Omental fat pad (tissue), 4 donors: ENCODE data around the gene MICAL2. TPM values are rescaled to one million over a fixed set of nuclear protein-coding genes. Genes with fewer than 3 reads are reported as not detected.

Experiments used
- ATAC-seq: fragments of 150-250 bp; one replicate; pipeline ENCODE4 v1.9.1; 2016; ENCODE audit warnings: mild to moderate bottlenecking, moderate library complexity; ENCODE audit not compliant: low FRiP score
- DNase-seq: peaks from one replicate; pipeline ENCODE4 v3.0.0-alpha.2; 2019; ENCODE audit warnings: low spot score
- CTCF ChIP-seq, 3 donors: fragments of 450-650 bp; IDR thresholded peaks; one replicate each; pipeline ENCODE4 v1.5.1; 2016 to 2017; ENCODE audit warnings: antibody characterized with exemption in 3 of 3, mild to moderate bottlenecking in 3 of 3, moderate library complexity in 2 of 3
- total RNA-seq, 4 donors: library from RNA; depleted of rRNA; stranded (reverse); fragments of >200 nt; gene quantifications; one replicate each; pipeline ENCODE4 v1.1.0, GENCODE V29; 2016

The MICAL2 gene
- total RNA-seq, 4 donors from 2014 or later = 34.3 to 143 (median 57.0) TPM

GRCh38 chr11:12111549-12112520 lies 1.4 kb downstream of the MICAL2 start:
- no peak for TF ChIP-seq CTCF (IDR thresholded peaks at IDR 0.05)
- ATAC-seq (no peak), DNase-seq (no peak)

GRCh38 chr11:12112750-12113149 lies 2.4 kb downstream of the MICAL2 start:
- ATAC-seq (no peak), DNase-seq (no peak)
- TF ChIP-seq CTCF (IDR thresholded peaks at IDR 0.05) = no peak

- no peak for ATAC-seq
- TF ChIP-seq CTCF (IDR thresholded peaks at IDR 0.05) = no peak
- no peak for DNase-seq
Measured at GRCh38 chr11:12113294-12113693, 2.9 kb downstream of the MICAL2 start.

GRCh38 chr11:12114193-12115033 lies 4.0 kb downstream of the MICAL2 start:
- ATAC-seq (no peak), DNase-seq (no peak)
- TF ChIP-seq CTCF (IDR thresholded peaks at IDR 0.05) = no peak

GRCh38 chr11:12116425-12117032 lies 6.1 kb downstream of the MICAL2 start:
- TF ChIP-seq CTCF (IDR thresholded peaks at IDR 0.05) = no peak
- ATAC-seq (no peak), DNase-seq (no peak)

GRCh38 chr11:12117200-12117599 lies 6.8 kb downstream of the MICAL2 start:
- no peak for DNase-seq
- ATAC-seq = no peak
- no peak for TF ChIP-seq CTCF (IDR thresholded peaks at IDR 0.05)
